ENCODE measurements around the gene SORCS2. TPM values are rescaled to one million over a fixed set of nuclear protein-coding genes. Genes with fewer than 3 reads are reported as not detected.
"Not testable (repeated sequence)": the region's sequence is repeated elsewhere in the genome, so short reads cannot be mapped to it uniquely, and the experiment has no call there.

The SORCS2 gene
- total RNA-seq, 5 donors from 2014 or later (not counting 1 experiment from before 2014, with no cell fraction given), result 0.22 TPM; not detected in 4

DNA sequence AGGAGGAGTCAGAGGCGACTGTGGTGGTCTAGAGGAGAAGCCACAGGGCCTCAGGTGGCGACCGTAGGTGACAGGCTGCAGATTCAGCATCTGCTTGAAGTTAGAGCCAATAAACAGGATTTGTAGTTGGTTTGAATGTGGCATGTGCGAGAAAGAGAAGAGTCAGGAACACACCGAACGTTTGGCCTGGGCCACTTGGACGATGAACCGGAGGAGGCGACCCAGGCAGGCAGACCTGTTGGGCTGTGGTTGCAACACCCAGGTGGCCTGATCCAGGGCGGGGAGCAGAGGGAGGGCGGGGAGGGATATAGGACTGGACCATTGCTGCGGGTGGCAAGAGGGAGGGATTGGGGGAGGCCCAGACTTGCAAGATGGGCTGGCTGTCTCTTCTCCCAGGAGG lies 252.4 kb downstream of the SORCS2 start:
- CTCF ChIA-PET, result no interaction called here
- peak overlapping the region in 1 of 2 donors; percentile 12 for H3K27ac Mint-ChIP-seq
- Histone ChIP-seq H3K27ac (ENCODE audit: low read length) (no peak overlapping the region), H3K4me1 (ENCODE audit: control insufficient read depth in 1 of 2, extremely low read depth in 1 of 2, insufficient read depth in 2 of 2, low read length in 2 of 2) (peaks cover 0 to 3% of the 10 kb centered on the region in 2 experiments), H3K9me3 (no peaks in the 10 kb centered on the region), H3K27me3 (replicated peaks in 1 of 2; ENCODE audit: control insufficient read depth in 2 of 2, extremely low read depth in 1 of 2, insufficient read depth in 2 of 2, low read length in 1 of 2) (peaks cover 0 to 41% of the 10 kb centered on the region in 2 experiments), H3K4me3 (ENCODE audit: control insufficient read depth in 1 of 2, extremely low read depth in 1 of 2, low read length in 1 of 2) (no peak overlapping the region), H3K36me3 (ENCODE audit: control insufficient read depth in 2 of 2, extremely low read depth in 1 of 2, insufficient read depth in 1 of 2, low read length in 1 of 2) (no peaks in the 10 kb centered on the region)
- H3K9me3 Mint-ChIP-seq, result no peaks in the 10 kb centered on the region
- no peaks in the 10 kb centered on the region for H3K36me3 Mint-ChIP-seq
- DNase-seq (no peak), ATAC-seq (replicated peaks in 1 of 4) (no peak)
- WGBS (ENCODE audit: insufficient coverage), result 83% methylated on average over 11 of the region's 12 CpGs
- no peak overlapping the region for H3K4me3 Mint-ChIP-seq
- peaks cover 0 to 2% (median 0%) of the 10 kb centered on the region in 3 donors for H3K4me1 Mint-ChIP-seq
- POLR2A ChIA-PET, result no interaction called here
- H3K27me3 Mint-ChIP-seq, result peaks cover 22 to 37% of the 10 kb centered on the region in 2 donors

DNA sequence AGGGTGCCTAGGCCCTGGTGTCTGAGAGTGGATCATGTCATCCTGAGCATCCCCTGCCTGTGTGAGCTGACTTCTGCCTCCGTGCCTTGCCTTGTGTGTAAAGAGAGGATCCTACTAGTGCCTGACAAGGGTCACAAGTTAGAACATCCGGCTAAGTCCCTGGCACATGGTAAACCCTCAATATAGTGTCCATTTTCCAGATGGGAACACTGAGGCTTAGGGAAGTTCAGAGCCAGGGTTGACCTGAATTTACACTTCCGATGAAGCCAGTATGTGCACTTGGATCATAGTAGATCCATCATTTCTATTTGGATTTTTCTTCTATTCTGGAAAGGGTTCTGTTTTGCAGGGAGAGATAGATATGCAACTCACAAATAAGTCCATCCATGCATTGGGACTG lies 254.9 kb downstream of the SORCS2 start:
- ChIA-PET POLR2A (no interaction called here), CTCF (no interaction called here)
- peaks cover 0 to 3% of the 10 kb centered on the region in 2 experiments for H3K4me1 ChIP-seq (ENCODE audit: control insufficient read depth in 1 of 2, extremely low read depth in 1 of 2, insufficient read depth in 2 of 2, low read length in 2 of 2)
- H3K27ac Mint-ChIP-seq, result no peak overlapping the region
- no peaks in the 10 kb centered on the region for H3K36me3 Mint-ChIP-seq
- H3K27me3 ChIP-seq (replicated peaks in 1 of 2; ENCODE audit: control insufficient read depth in 2 of 2, extremely low read depth in 1 of 2, insufficient read depth in 2 of 2, low read length in 1 of 2), result peaks cover 0 to 36% of the 10 kb centered on the region in 2 experiments
- H3K27ac ChIP-seq (ENCODE audit: low read length), result no peak overlapping the region
- H3K4me1 Mint-ChIP-seq, result peaks cover 0 to 2% (median 0%) of the 10 kb centered on the region in 3 donors
- no peaks in the 10 kb centered on the region for H3K36me3 ChIP-seq (ENCODE audit: control insufficient read depth in 2 of 2, extremely low read depth in 1 of 2, insufficient read depth in 1 of 2, low read length in 1 of 2)
- peaks cover 15 to 25% of the 10 kb centered on the region in 2 donors for H3K27me3 Mint-ChIP-seq
- ATAC-seq (replicated peaks in 1 of 4) (no peak), DNase-seq (no peak)
- H3K9me3 ChIP-seq, result no peaks in the 10 kb centered on the region
- H3K9me3 Mint-ChIP-seq, result no peaks in the 10 kb centered on the region
- H3K4me3 Mint-ChIP-seq, result no peak overlapping the region
- no peak overlapping the region for H3K4me3 ChIP-seq (ENCODE audit: control insufficient read depth in 1 of 2, extremely low read depth in 1 of 2, low read length in 1 of 2)
- WGBS (ENCODE audit: insufficient coverage), result 84% methylated on average over 3 of the region's 3 CpGs

DNA sequence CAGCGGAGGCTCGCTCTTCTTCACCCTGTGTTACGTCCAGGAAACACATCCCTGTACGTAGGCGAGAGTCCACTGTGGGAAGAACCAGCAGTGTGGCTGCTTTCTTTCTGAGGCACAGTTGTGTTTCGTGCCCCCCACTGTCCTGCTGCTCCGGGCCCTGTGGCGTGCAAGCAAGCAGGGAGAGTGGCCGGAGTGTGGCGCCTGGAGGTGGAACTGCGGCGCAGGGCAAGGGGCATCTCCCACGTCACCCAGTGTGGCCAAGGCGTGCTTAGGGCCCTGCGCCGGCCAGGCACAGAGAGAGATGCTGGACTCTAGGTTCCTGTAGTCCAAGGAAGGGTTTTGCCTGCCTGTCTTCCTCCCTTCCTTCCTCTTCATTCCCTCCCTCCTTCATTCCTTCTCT lies 255.7 kb downstream of the SORCS2 start:
- Mint-ChIP-seq H3K27ac (no peak overlapping the region), H3K4me3 (no peak overlapping the region), H3K36me3 (no peaks in the 10 kb centered on the region), H3K9me3 (no peaks in the 10 kb centered on the region), H3K4me1 (no peaks in the 10 kb centered on the region), H3K27me3 (peaks cover 11 to 20% of the 10 kb centered on the region in 2 donors)
- H3K4me1 ChIP-seq (ENCODE audit: control insufficient read depth in 1 of 2, extremely low read depth in 1 of 2, insufficient read depth in 2 of 2, low read length in 2 of 2), result no peaks in the 10 kb centered on the region
- peaks cover 0 to 29% of the 10 kb centered on the region in 2 experiments for H3K27me3 ChIP-seq (replicated peaks in 1 of 2; ENCODE audit: control insufficient read depth in 2 of 2, extremely low read depth in 1 of 2, insufficient read depth in 2 of 2, low read length in 1 of 2)
- no peaks in the 10 kb centered on the region for H3K36me3 ChIP-seq (ENCODE audit: control insufficient read depth in 2 of 2, extremely low read depth in 1 of 2, insufficient read depth in 1 of 2, low read length in 1 of 2)
- no peak overlapping the region for H3K4me3 ChIP-seq (ENCODE audit: control insufficient read depth in 1 of 2, extremely low read depth in 1 of 2, low read length in 1 of 2)
- ATAC-seq (replicated peaks in 1 of 4) (no peak), DNase-seq (no peak)
- H3K27ac ChIP-seq (ENCODE audit: low read length), result no peak overlapping the region
- ChIA-PET CTCF (no interaction called here), POLR2A (no interaction called here)
- H3K9me3 ChIP-seq, result no peaks in the 10 kb centered on the region
- WGBS (ENCODE audit: insufficient coverage), result 74% methylated on average over 16 of the region's 16 CpGs

DNA sequence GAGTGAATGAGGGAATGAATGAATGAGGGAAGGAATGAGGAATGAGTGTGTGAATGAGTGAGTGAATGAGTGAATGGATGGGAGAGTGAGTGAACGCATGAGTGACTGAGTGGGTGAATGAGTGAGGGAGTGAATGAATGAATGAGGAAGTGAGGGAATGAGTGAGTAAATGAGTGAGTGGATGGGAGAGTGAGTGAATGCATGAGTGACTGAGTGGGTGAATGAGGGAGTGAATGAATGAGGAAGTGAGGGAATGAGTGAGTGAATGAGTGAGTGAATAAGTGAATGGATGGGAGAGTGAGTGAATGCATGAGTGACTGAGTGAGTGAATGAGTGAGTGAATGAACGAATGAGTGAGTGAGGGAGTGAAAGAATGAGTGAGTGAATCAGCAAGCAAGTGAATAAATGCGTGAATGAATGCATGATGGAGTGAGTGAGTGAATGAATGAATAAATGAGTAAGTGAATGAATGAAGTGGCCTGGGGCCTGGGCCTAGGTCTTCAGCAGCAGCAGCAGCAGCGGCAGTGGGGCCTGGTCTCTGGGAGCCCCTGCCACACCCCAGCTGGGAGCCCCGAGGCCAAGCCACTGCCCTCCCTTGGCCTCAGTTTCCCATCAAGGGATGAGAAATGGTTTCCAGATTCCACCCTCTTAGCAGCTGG lies 258.6 kb downstream of the SORCS2 start:
- CTCF ChIA-PET, result no interaction called here
- Histone ChIP-seq H3K27me3 (replicated peaks in 1 of 2; ENCODE audit: control insufficient read depth in 2 of 2, extremely low read depth in 1 of 2, insufficient read depth in 2 of 2, low read length in 1 of 2) (peaks cover 0 to 9% of the 10 kb centered on the region in 2 experiments), H3K4me1 (ENCODE audit: control insufficient read depth in 1 of 2, extremely low read depth in 1 of 2, insufficient read depth in 2 of 2, low read length in 2 of 2) (no peaks in the 10 kb centered on the region), H3K36me3 (ENCODE audit: control insufficient read depth in 2 of 2, extremely low read depth in 1 of 2, insufficient read depth in 1 of 2, low read length in 1 of 2) (no peaks in the 10 kb centered on the region), H3K27ac (ENCODE audit: low read length) (no peak overlapping the region), H3K4me3 (ENCODE audit: control insufficient read depth in 1 of 2, extremely low read depth in 1 of 2, low read length in 1 of 2) (no peak overlapping the region), H3K9me3 (no peaks in the 10 kb centered on the region)
- Mint-ChIP-seq H3K4me1 (no peaks in the 10 kb centered on the region), H3K27ac (no peak overlapping the region), H3K27me3 (no peaks in the 10 kb centered on the region), H3K9me3 (no peaks in the 10 kb centered on the region), H3K4me3 (no peak overlapping the region), H3K36me3 (no peaks in the 10 kb centered on the region)
- 73% methylated on average over 3 of the region's 5 CpGs for WGBS (ENCODE audit: insufficient coverage)
- POLR2A ChIA-PET, result no interaction called here
- no peak for DNase-seq
- no peak for ATAC-seq (replicated peaks in 1 of 4)

DNA sequence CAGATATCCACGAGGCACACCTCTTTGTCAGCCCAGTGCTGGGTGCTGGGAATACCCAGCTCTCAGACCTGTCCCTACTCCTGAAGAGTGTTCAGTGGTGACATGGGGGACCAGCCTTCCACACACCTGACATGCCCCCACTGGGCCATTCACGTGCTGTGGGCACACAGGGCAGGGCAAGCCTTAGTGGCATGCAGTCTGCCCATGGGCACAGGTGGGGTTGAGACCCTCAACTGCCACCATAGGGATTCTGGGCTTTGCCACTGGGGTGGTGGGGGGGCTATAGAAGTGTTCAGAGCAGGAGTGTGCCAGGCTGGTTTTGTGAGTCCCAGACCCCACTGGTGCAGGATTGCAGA lies 259.1 kb downstream of the SORCS2 start:
- H3K9me3 Mint-ChIP-seq, result no peaks in the 10 kb centered on the region
- no peak overlapping the region for H3K4me3 ChIP-seq (ENCODE audit: control insufficient read depth in 1 of 2, extremely low read depth in 1 of 2, low read length in 1 of 2)
- no peaks in the 10 kb centered on the region for H3K36me3 Mint-ChIP-seq
- H3K4me3 Mint-ChIP-seq, result no peak overlapping the region
- H3K36me3 ChIP-seq (ENCODE audit: control insufficient read depth in 2 of 2, extremely low read depth in 1 of 2, insufficient read depth in 1 of 2, low read length in 1 of 2), result no peaks in the 10 kb centered on the region
- H3K27me3 ChIP-seq (replicated peaks in 1 of 2; ENCODE audit: control insufficient read depth in 2 of 2, extremely low read depth in 1 of 2, insufficient read depth in 2 of 2, low read length in 1 of 2), result peaks cover 0 to 8% of the 10 kb centered on the region in 2 experiments
- CTCF ChIA-PET, result no interaction called here
- 86% methylated on average over 1 of the region's 2 CpGs for WGBS (ENCODE audit: insufficient coverage)
- H3K27ac ChIP-seq (ENCODE audit: low read length), result no peak overlapping the region
- H3K27me3 Mint-ChIP-seq, result no peaks in the 10 kb centered on the region
- no peak overlapping the region for H3K27ac Mint-ChIP-seq
- ATAC-seq (replicated peaks in 1 of 4) (no peak), DNase-seq (no peak)
- H3K4me1 Mint-ChIP-seq, result no peaks in the 10 kb centered on the region
- no peaks in the 10 kb centered on the region for H3K4me1 ChIP-seq (ENCODE audit: control insufficient read depth in 1 of 2, extremely low read depth in 1 of 2, insufficient read depth in 2 of 2, low read length in 2 of 2)
- no peaks in the 10 kb centered on the region for H3K9me3 ChIP-seq
- POLR2A ChIA-PET, result no interaction called here

DNA sequence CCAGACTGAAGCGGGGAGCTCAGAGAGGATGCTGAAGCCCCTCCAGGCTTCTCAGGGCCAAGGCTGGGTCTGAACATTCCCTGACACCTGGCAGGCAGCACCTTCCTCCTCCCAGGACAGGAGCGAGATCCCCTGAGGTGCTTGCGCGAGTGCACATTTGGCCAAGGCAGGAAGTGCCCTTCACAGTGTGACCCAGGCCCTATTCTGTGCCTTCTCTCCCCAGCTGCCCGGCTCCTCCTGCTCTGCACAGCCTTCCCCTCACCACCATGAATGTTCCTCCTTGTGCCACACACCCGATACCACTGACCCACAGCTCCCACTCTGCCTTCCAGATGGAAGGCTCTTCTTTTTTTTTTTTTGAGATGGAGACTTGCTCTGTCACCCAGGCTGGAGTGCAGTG lies 259.5 kb downstream of the SORCS2 start:
- H3K27ac ChIP-seq (ENCODE audit: low read length), result no peak overlapping the region
- H3K4me3 Mint-ChIP-seq, result no peak overlapping the region
- WGBS (ENCODE audit: insufficient coverage), result 65% methylated on average over 5 of the region's 6 CpGs
- no peaks in the 10 kb centered on the region for H3K4me1 Mint-ChIP-seq
- H3K9me3 ChIP-seq, result no peaks in the 10 kb centered on the region
- CTCF ChIA-PET, result no interaction called here
- no peak overlapping the region for H3K4me3 ChIP-seq (ENCODE audit: control insufficient read depth in 1 of 2, extremely low read depth in 1 of 2, low read length in 1 of 2)
- H3K27me3 ChIP-seq (replicated peaks in 1 of 2; ENCODE audit: control insufficient read depth in 2 of 2, extremely low read depth in 1 of 2, insufficient read depth in 2 of 2, low read length in 1 of 2), result peaks cover 0 to 9% of the 10 kb centered on the region in 2 experiments
- no peaks in the 10 kb centered on the region for H3K9me3 Mint-ChIP-seq
- H3K4me1 ChIP-seq (ENCODE audit: control insufficient read depth in 1 of 2, extremely low read depth in 1 of 2, insufficient read depth in 2 of 2, low read length in 2 of 2), result no peaks in the 10 kb centered on the region
- POLR2A ChIA-PET, result no interaction called here
- no peaks in the 10 kb centered on the region for H3K27me3 Mint-ChIP-seq
- H3K36me3 Mint-ChIP-seq, result no peaks in the 10 kb centered on the region
- no peak for DNase-seq
- ATAC-seq (replicated peaks in 1 of 4), result no peak
- H3K36me3 ChIP-seq (ENCODE audit: control insufficient read depth in 2 of 2, extremely low read depth in 1 of 2, insufficient read depth in 1 of 2, low read length in 1 of 2), result no peaks in the 10 kb centered on the region
- H3K27ac Mint-ChIP-seq, result no peak overlapping the region

DNA sequence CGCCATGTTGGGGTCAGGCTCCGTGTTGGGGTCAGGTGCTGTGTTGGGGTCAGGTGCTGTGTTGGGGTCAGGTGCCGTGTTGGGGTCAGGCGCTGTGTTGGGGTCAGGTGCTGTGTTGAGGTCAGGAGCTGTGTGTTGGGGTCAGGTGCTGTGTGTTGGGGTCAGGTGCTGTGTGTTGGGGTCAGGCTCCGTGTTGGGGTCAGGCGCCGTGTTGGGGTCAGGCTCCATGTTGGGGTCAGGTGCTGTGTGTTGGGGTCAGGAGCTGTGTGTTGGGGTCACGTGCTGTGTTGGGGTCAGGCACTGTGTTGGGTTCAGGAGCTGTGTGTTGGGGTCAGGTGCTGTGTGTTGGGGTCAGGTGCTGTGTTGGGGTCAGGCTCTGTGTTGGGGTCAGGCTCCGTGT lies 260.5 kb downstream of the SORCS2 start:
- H3K9me3 ChIP-seq; H3K4me1 Mint-ChIP-seq; DNase-seq; H3K27ac Mint-ChIP-seq; CTCF ChIA-PET; H3K4me3 Mint-ChIP-seq; H3K4me3 ChIP-seq (ENCODE audit: control insufficient read depth in 1 of 2, extremely low read depth in 1 of 2, low read length in 1 of 2); H3K9me3 Mint-ChIP-seq; ATAC-seq (replicated peaks in 1 of 4); H3K4me1 ChIP-seq (ENCODE audit: control insufficient read depth in 1 of 2, extremely low read depth in 1 of 2, insufficient read depth in 2 of 2, low read length in 2 of 2); H3K36me3 Mint-ChIP-seq; POLR2A ChIA-PET; H3K36me3 ChIP-seq (ENCODE audit: control insufficient read depth in 2 of 2, extremely low read depth in 1 of 2, insufficient read depth in 1 of 2, low read length in 1 of 2); H3K27ac ChIP-seq (ENCODE audit: low read length); H3K27me3 Mint-ChIP-seq: not testable (repeated sequence)
- peaks cover 0 to 11% of the 10 kb centered on the region in 2 experiments for H3K27me3 ChIP-seq (replicated peaks in 1 of 2; ENCODE audit: control insufficient read depth in 2 of 2, extremely low read depth in 1 of 2, insufficient read depth in 2 of 2, low read length in 1 of 2)
- 74% methylated on average over 7 of the region's 9 CpGs for WGBS (ENCODE audit: insufficient coverage)
